K562 (cell line): ENCODE measurements around the gene USP5. TPM values are rescaled to one million over a fixed set of nuclear protein-coding genes. Genes with fewer than 3 reads are reported as not detected.

Source experiments
- CHD1 ChIP-seq: fragments of 200-600 bp; sonication (generic); IDR thresholded peaks from one replicate; pipeline ENCODE4 v1.6.1; 2012; ENCODE audit warnings: mild to moderate bottlenecking, moderate library complexity, low read length, inconsistent platforms
- CREB5 ChIP-seq: fragments of 250-450 bp; sonication (Bioruptor Pico); IDR thresholded peaks from 2 replicates; pipeline ENCODE4 v1.5.0; 2020; ENCODE audit warnings: mild to moderate bottlenecking
- DEAF1 ChIP-seq: fragments of 450-650 bp; formaldehyde crosslinking; IDR thresholded peaks from 2 replicates; pipeline ENCODE4 v1.4.0; 2020; ENCODE audit warnings: mild to moderate bottlenecking, moderate library complexity
- ETV1 ChIP-seq: fragments of 450-650 bp; conservative IDR thresholded peaks from 2 replicates; pipeline ENCODE4 v1.6.1; 2016; ENCODE audit warnings: missing genetic modification characterization, control low read depth, low read depth, missing compliant biosample characterization
- EZH2 ChIP-seq: IDR thresholded peaks from 2 replicates; pipeline ENCODE4 v1.6.1; 2012; ENCODE audit warnings: low read depth, mild to moderate bottlenecking, inconsistent platforms, low read length, borderline replicate concordance
- GABPA ChIP-seq: fragments of 200-800 bp; sonication (Bioruptor generic); conservative IDR thresholded peaks from 2 replicates; pipeline ENCODE4 v1.6.1; 2016; ENCODE audit warnings: low read depth, missing genetic modification characterization, missing compliant biosample characterization
- HNRNPUL1 ChIP-seq: fragments of 200-400 bp; formaldehyde crosslinking; IDR thresholded peaks from 2 replicates; pipeline ENCODE4 v1.6.1; 2017; ENCODE audit warnings: low read length
- MLLT1 ChIP-seq, 2 experiments: fragments of 450-650 bp; IDR thresholded peaks; 2 replicates each; pipeline ENCODE4 v1.6.1; 2016
- MTF1 ChIP-seq: fragments of 250-450 bp; sonication (Bioruptor Pico); IDR thresholded peaks from 2 replicates; pipeline ENCODE4 v1.9.0; 2021; ENCODE audit warnings: moderate library complexity, mild to moderate bottlenecking, inconsistent platforms, borderline replicate concordance
- NFRKB ChIP-seq: fragments of 450-650 bp; IDR thresholded peaks from 2 replicates; pipeline ENCODE4 v1.6.1; 2016; ENCODE audit warnings: low read depth
- TFE3 ChIP-seq: fragments of 450-650 bp; formaldehyde crosslinking; IDR thresholded peaks from 2 replicates; pipeline ENCODE4 v1.4.0; 2020; ENCODE audit warnings: mild to moderate bottlenecking, mixed read lengths
- TRIM28 ChIP-seq: fragments of 450-650 bp; IDR thresholded peaks from 2 replicates; pipeline ENCODE4 v1.6.1; 2017
- USF1 ChIP-seq: sonication (generic); formaldehyde crosslinking; IDR thresholded peaks from 2 replicates; pipeline ENCODE4 v1.9.0; 2022; ENCODE audit warnings: mild to moderate bottlenecking, missing genetic modification reagents
- USF2 ChIP-seq: sonication (generic); formaldehyde crosslinking; IDR thresholded peaks from 2 replicates; pipeline ENCODE4 v1.5.0; 2020; ENCODE audit warnings: missing genetic modification reagents
- VEZF1 ChIP-seq: fragments of 200-800 bp; sonication (Bioruptor generic); IDR thresholded peaks from 2 replicates; pipeline ENCODE4 v1.6.1; 2017; ENCODE audit warnings: missing genetic modification characterization, missing compliant biosample characterization
- polyA plus RNA-seq, 8 experiments: library from polyadenylated mRNA; depleted of rRNA in 4 of 8; stranded (reverse) in 5 of 8; unstranded in 3 of 8; fragments of >200 nt; fragmentation: Nextera tagmentation in 2 of 8; fragmentation: Illumina TruSeq in 1 of 8; extraction: Ambion mirVana in 2 of 8; extraction: Trizol in 1 of 8; gene quantifications; 2 replicates each; pipeline versions ENCODE4 v1.2.1 to v1.2.3, GENCODE V29; 2011 to 2014; ENCODE audit warnings: inconsistent platforms in 1 of 8, missing spikeins in 1 of 8
- total RNA-seq, 7 experiments: library from RNA; depleted of rRNA in 6 of 7; stranded (reverse); fragments of >200 nt in 6 of 7; fragmentation: Illumina TruSeq in 2 of 7; extraction: Trizol in 2 of 7; gene quantifications; 2 replicates each; pipeline versions ENCODE4 v1.2.1 to v1.2.3, GENCODE V29; 2011 to 2021; ENCODE audit warnings: low replicate concordance in 1 of 7

USP5 gene
- total and polyA plus RNA-seq, 9 of the 15 experiments (the other 6 are each of a cell fraction or from before 2014, with no cell fraction given): 1.4 to 107 (median 48.6) TPM

GRCh38 chr12:6890789-6891645, 39.1 kb downstream of the USP5 start (continued):
- TF ChIP-seq MLLT1 (IDR thresholded peaks at IDR 0.05): peak in 1 of 2 experiments; percentile 19; a peak in 1 of 4 replicates
- no peak for TF ChIP-seq MTF1 (CRISPR knock-in tag)
- TF ChIP-seq DEAF1 (CRISPR knock-in tag): peak; percentile 70
- TF ChIP-seq CHD1: no peak
- no peak for TF ChIP-seq TRIM28
- TF ChIP-seq ETV1: no peak
- peak; percentile 23 for TF ChIP-seq NFRKB
- no peak for TF ChIP-seq CREB5 (CRISPR knock-in tag)
- no peak for TF ChIP-seq EZH2
- TF ChIP-seq GABPA (tag): peak; percentile 61
- peak; percentile 97 for TF ChIP-seq USF1 (CRISPR knock-in tag)
- peak; percentile 93 for TF ChIP-seq USF2
- TF ChIP-seq TFE3: peak; percentile 98
- peak; percentile 81 for TF ChIP-seq VEZF1 (CRISPR knock-in tag)
- no peak for TF ChIP-seq HNRNPUL1
